HPDE6-E6E7 (cell line): ENCODE measurements around the gene SRPK2.

Source experiments
- DNase-seq: peaks from one replicate; pipeline ENCODE4 v3.0.0; 2011; ENCODE audit warnings: missing footprints; ENCODE audit errors: extremely low spot score

Gene SRPK2

GRCh38 chr7:105136221-105136620 is 252.5 kb downstream of the SRPK2 start:
- DNase-seq = no peak

- DNase-seq = no peak
These were observed 254.6 kb downstream of the SRPK2 start for GRCh38 chr7:105133986-105134655.

- no peak for DNase-seq
These were observed 255.4 kb downstream of the SRPK2 start for GRCh38 chr7:105133358-105133757.

- DNase-seq = no peak
These were observed 255.9 kb downstream of the SRPK2 start for GRCh38 chr7:105132835-105133234.

- no peak for DNase-seq
These were observed 256.4 kb downstream of the SRPK2 start for GRCh38 chr7:105132335-105132734.

- DNase-seq = no peak
These were observed 256.8 kb downstream of the SRPK2 start for GRCh38 chr7:105131890-105132289.

GRCh38 chr7:105131033-105131656 is 257.6 kb downstream of the SRPK2 start:
- DNase-seq = no peak

GRCh38 chr7:105130580-105130979 is 258.1 kb downstream of the SRPK2 start:
- no peak for DNase-seq

- no peak for DNase-seq
These were observed 258.7 kb downstream of the SRPK2 start for GRCh38 chr7:105130048-105130447.

GRCh38 chr7:105127179-105127578 is 261.5 kb downstream of the SRPK2 start:
- no peak for DNase-seq

- no peak for DNase-seq
These were observed 262.2 kb downstream of the SRPK2 start for GRCh38 chr7:105126436-105126975.

- DNase-seq = no peak
These were observed 263.0 kb downstream of the SRPK2 start for GRCh38 chr7:105125745-105126144.

GRCh38 chr7:105122619-105123018 is 266.1 kb downstream of the SRPK2 start:
- DNase-seq = no peak

GRCh38 chr7:105118612-105119600 is 269.8 kb downstream of the SRPK2 start:
- no peak for DNase-seq

- no peak for DNase-seq
These were observed 276.0 kb downstream of the SRPK2 start for GRCh38 chr7:105112440-105113418.

GRCh38 chr7:105107458-105107857 is 281.3 kb downstream of the SRPK2 start:
- no peak for DNase-seq

GRCh38 chr7:105106473-105106872 is 282.2 kb downstream of the SRPK2 start:
- no peak for DNase-seq

GRCh38 chr7:105105579-105105978 is 283.1 kb downstream of the SRPK2 start:
- no peak for DNase-seq

- DNase-seq = no peak
These were observed 286.0 kb downstream of the SRPK2 start for GRCh38 chr7:105102557-105103352.

- no peak for DNase-seq
These were observed 286.9 kb downstream of the SRPK2 start for GRCh38 chr7:105101864-105102263.
